Cardiac fibroblast (primary cell): Measurements from ENCODE around the gene SUGCT.

Source experiments
- DNase-seq, 2 donors: peaks; one replicate each; pipeline versions ENCODE4 v3.0.0 to v3.0.0-alpha.2; 2010; ENCODE audit warnings: low read depth in 2 of 2
- H3K4me3 ChIP-seq, 2 donors: replicated peaks in 1 of 2; 1 replicate in 1 of 2; 2 replicates in 1 of 2; pipeline ENCODE4 v1.5.1; 2011; ENCODE audit warnings: low read depth in 2 of 2, low read length in 2 of 2, mild to moderate bottlenecking in 2 of 2, moderate library complexity in 1 of 2
- TF ChIP-seq, protein P1 (sequence below): IDR thresholded peaks from one replicate; pipeline ENCODE4 v1.5.1; 2011; ENCODE audit warnings: low read depth, mild to moderate bottlenecking, low read length, inconsistent platforms

Gene SUGCT

DNA sequence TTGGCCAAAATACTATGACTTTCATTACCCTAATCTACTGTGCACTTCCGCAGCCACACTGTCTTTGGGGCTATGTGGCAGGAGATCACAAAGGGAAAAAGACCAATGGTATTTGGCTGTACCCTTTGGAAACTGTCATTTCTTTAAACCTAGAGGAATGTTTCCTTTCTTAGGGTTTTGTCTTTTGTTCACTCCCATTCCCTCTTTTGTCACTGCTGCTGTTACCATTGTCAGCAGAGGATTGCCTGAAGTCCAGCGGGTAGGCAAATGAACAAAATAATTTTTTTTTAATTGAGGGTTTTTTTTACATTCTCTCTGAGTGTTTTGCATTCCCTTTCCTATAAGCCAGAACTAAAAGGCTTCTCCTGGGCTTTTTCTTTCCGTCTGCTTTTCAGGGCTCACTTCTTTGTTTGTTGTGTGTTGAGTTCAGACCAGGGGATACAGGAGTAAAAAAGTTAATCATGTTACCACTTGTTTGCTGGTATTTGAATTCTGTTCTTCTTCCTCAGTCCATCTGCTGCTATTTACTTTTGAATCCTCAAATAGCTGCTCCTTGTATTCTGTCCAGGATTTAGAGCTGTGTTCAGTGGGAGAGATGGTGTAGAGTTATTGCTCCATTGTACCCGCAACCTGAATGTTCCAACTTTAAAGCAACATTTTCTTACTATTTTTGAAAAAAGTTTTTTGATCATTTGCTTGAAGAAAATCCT is 374.6 kb downstream of the SUGCT start:
- H3K4me3 ChIP-seq = no peak overlapping the region
- DNase-seq = no peak
- TF ChIP-seq, protein P1, sequence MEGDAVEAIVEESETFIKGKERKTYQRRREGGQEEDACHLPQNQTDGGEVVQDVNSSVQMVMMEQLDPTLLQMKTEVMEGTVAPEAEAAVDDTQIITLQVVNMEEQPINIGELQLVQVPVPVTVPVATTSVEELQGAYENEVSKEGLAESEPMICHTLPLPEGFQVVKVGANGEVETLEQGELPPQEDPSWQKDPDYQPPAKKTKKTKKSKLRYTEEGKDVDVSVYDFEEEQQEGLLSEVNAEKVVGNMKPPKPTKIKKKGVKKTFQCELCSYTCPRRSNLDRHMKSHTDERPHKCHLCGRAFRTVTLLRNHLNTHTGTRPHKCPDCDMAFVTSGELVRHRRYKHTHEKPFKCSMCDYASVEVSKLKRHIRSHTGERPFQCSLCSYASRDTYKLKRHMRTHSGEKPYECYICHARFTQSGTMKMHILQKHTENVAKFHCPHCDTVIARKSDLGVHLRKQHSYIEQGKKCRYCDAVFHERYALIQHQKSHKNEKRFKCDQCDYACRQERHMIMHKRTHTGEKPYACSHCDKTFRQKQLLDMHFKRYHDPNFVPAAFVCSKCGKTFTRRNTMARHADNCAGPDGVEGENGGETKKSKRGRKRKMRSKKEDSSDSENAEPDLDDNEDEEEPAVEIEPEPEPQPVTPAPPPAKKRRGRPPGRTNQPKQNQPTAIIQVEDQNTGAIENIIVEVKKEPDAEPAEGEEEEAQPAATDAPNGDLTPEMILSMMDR = no peak

DNA sequence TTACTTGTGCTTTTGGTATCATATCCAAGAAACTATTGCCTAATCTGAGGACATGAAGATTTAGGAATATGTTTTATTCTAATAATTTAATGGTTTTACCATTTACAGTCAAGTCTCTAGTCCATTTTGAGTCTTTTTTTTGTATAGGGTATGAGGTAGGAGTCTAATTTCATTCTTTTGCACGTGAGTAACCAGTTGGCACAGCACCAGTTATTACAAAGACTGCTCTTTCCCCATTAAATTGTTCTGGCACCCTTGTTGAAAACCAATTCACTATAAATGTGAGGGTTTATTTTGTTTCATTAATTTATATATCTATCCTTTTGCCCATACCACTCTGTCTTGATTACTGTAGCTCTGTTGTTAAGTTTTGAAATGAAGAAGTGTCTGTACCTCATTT is 381.6 kb downstream of the SUGCT start:
- DNase-seq = peak; percentile 35 to 50

DNA sequence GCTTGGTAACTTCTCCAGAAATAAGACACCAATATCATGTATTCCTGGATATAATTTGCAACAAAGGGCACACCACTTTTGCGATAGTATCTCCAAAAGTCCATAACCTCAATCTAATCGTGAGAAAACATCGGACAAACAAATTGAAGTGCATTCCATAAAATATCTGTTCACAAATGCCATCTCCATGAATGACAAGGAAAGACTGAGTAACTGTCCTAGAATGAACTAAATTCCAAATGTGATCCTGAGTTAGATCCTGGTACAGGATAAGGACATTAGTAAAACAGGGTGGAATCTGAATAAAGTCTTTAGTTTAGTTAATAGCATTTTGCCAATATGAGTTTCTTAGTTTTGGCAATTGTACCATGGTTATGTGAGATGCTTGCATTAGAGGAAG is 384.2 kb downstream of the SUGCT start:
- TF ChIP-seq, protein P1 = no peak
- no peak overlapping the region for H3K4me3 ChIP-seq
- DNase-seq = no peak

More for the DNA sequence above, 381.6 kb downstream of the SUGCT start:
- no peak overlapping the region for H3K4me3 ChIP-seq
- TF ChIP-seq, protein P1 = no peak

DNA sequence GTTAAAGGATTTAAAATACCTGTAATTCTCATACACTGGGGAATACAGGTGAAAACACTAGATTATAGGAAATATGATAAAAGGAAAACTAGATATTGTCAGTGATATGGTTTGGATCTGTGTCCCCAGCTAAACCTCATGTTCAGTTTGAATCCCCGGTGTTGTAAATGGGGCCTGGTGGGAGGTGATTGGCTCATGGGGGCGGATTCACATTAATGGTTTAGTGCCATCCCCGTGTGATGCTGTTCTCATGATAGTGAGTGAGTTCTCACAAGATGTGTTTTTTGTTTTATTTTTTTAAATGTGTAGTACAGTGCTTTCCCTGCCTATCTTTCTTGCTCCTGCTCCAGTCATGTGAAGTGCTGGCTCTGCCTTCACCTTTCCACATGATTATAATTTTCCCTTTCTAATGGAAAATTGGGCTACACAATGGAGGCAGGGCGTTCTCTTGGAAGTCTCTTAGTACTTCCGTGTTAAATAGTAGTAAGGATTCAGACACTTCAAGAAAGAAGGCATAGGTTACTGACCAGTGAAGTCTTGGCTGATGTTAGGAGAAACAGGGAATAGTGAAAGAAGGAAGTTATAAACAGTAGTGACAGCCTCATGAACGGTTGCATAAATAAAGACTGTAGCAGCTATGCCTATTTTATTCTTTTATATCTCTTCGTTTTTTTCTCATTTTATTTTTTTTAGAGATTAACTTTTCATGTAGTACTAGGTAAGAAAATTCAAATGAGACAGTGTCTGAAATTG is 386.4 kb downstream of the SUGCT start:
- no peak overlapping the region for H3K4me3 ChIP-seq
- TF ChIP-seq, protein P1 = no peak
- no peak for DNase-seq

DNA sequence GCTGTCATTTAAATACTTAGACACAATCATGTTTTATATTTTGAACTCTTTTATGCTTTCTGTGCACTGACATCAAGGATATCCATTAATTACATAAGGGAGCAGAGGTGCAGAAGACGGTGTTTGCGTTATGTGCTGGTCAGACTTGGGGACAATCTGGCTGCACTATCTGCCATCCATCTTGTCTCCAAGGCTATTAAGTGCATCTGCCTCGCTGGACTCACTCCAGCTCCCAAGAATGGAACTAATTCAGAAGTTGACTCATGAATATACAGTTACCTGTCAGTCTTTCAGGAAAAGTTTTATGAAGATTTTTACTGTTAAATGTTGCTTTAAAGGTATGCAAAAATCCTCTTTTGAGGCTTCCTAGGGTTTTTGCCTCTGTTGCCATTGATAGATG is 391.0 kb downstream of the SUGCT start:
- no peak for DNase-seq
- TF ChIP-seq, protein P1 = no peak
- H3K4me3 ChIP-seq = no peak overlapping the region

DNA sequence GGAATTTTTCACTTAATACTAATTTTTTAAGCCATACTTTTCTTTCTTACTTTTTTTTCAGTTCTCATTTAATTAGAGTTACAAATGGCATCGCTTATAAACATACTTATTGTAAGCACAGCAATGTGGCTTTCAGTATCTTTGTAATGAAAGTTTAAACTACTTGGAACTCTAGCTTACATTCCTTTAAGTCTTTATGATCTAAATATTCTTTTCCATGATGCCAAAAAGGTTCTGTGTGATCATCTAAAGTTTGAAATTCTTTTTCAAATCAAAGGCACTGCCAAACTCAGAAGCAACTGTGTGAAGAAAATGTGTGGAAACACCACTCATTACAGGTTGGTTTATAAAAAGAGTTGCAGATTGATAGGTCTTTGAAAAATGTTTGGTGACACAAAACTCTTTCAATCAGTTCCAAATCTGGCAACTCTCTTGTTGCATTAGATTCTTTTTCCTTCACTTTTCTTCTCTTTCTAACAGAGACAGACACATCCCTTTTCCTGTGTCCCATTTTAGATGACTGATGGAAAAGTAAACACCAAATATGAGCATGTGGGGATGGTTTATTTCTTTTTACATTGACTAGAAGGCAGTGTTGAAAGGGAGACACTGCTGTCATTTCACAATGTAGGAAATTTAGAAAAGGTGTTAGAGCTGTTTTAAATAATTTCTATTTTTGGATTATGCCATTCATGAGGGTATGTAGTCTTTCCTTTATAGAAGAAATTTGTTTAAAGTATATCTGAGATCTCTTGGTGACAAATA is 392.3 kb downstream of the SUGCT start:
- TF ChIP-seq, protein P1 = no peak
- no peak for DNase-seq
- no peak overlapping the region for H3K4me3 ChIP-seq
